Spleen (tissue), 7 donors: ENCODE results near the gene CAMK1G.

Source experiments
- CTCF ChIP-seq, 11 experiments: fragments of 200-600 bp in 7 of 11; fragments of 450-650 bp in 4 of 11; sonication (generic) in 4 of 11; IDR thresholded peaks in 8 of 11; conservative IDR thresholded peaks in 3 of 11; 1 replicate in 7 of 11; 2 replicates in 4 of 11; pipeline versions ENCODE4 v1.4.0 to v1.8.0; 2016 to 2021; ENCODE audit warnings: antibody characterized with exemption in 11 of 11, inconsistent platforms in 4 of 11, mild to moderate bottlenecking in 1 of 11
- POLR2A ChIP-seq, 3 donors: fragments of 450-650 bp; IDR thresholded peaks; one replicate each; pipeline ENCODE4 v1.5.1; 2017; ENCODE audit warnings: antibody characterized with exemption in 3 of 3, mild to moderate bottlenecking in 1 of 3
- POLR2AphosphoS5 ChIP-seq, 3 donors: sonication (generic); formaldehyde crosslinking; IDR thresholded peaks; one replicate each; pipeline ENCODE4 v1.5.1; 2017; ENCODE audit warnings: antibody characterized with exemption in 3 of 3
- donor health status: DM: no; HTN: no; CAD: no; lungs with moderate emphysema.
- donor health status: DM: no; HTN: no; CAD: no.
- donor health status: DM: no; HTN: no; CAD: no.

- TF ChIP-seq CTCF (IDR thresholded peaks at IDR 0.05 in 8 of 11, conservative IDR thresholded peaks at IDR 0.05 in 3 of 11) (no peak), POLR2A (IDR thresholded peaks at IDR 0.05) (no peak), POLR2AphosphoS5 (IDR thresholded peaks at IDR 0.05) (no peak)
These were observed 39.6 kb downstream of the CAMK1G start for GRCh38 chr1:209622841-209623829.
